NB4 (cell line): ENCODE results near the gene KLC4.

Experiments used
- CTCF ChIP-seq: IDR thresholded peaks from one replicate; pipeline ENCODE4 v1.5.1; 2012; ENCODE audit warnings: low read depth, low read length
- MAX ChIP-seq: IDR thresholded peaks from 2 replicates; pipeline ENCODE4 v1.6.1; 2011; ENCODE audit warnings: low read depth, low read length
- POLR2A ChIP-seq: IDR thresholded peaks from 2 replicates; pipeline ENCODE4 v1.6.1; 2011; ENCODE audit warnings: mild to moderate bottlenecking; ENCODE audit not compliant: insufficient read length; ENCODE audit errors: extremely low read depth

GRCh38 chr6:43026365-43026764 is 33.1 kb upstream of the KLC4 start:
- TF ChIP-seq CTCF (no peak), POLR2A (no peak), MAX (no peak)
